ENCODE results near the gene COLQ.

GRCh38 chr3:15536856-15537255 lies 15.3 kb upstream of the COLQ start:
- TF ChIP-seq CTCF (IDR thresholded peaks at IDR 0.05) = no peak
- no peak for TF ChIP-seq POLR2A (IDR thresholded peaks at IDR 0.05)
